Activated T-cell treated with anti-CD3 and anti-CD28 coated beads for 48 hours (primary cell): Measurements from ENCODE around the gene PHLDB2.

Experiments used
- DNase-seq: peaks from one replicate; pipeline ENCODE4 v3.0.0-alpha.2; 2020; ENCODE audit warnings: low read depth

The PHLDB2 gene

GRCh38 chr3:111999484-112000324 lies 140.6 kb downstream of the PHLDB2 start:
- no peak for DNase-seq

- DNase-seq = no peak
Observed at GRCh38 chr3:112000367-112000771, 141.3 kb downstream of the PHLDB2 start.

GRCh38 chr3:112000966-112001365 lies 141.9 kb downstream of the PHLDB2 start:
- DNase-seq = no peak

GRCh38 chr3:112001526-112001925 lies 142.5 kb downstream of the PHLDB2 start:
- no peak for DNase-seq

GRCh38 chr3:112002096-112002971 lies 143.3 kb downstream of the PHLDB2 start:
- DNase-seq = peak; percentile 34

GRCh38 chr3:112003321-112004080 lies 144.4 kb downstream of the PHLDB2 start:
- no peak for DNase-seq

DNA sequence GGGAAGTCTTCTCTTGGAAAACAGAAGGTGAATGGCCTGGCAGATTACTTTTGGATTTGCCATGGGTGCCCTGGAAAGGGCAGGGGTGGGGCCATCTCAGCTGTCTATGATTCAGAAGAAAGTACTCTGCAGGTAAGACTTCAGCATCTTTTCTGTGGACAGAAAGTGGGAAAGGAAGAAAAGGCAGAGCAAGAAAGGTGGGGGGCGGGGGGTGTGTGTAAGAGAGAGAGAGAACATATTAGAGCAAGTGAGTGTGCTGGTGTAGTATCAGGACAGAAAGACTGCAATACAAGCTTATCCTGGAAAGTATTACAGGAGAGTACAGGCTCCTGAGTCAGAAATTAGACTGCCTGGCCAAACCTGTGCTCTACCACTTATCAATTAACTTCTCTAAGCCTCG lies 145.1 kb downstream of the PHLDB2 start:
- no peak for DNase-seq

GRCh38 chr3:112004669-112005068 lies 145.6 kb downstream of the PHLDB2 start:
- DNase-seq = no peak

GRCh38 chr3:112005091-112005672 lies 146.1 kb downstream of the PHLDB2 start:
- no peak for DNase-seq

DNA sequence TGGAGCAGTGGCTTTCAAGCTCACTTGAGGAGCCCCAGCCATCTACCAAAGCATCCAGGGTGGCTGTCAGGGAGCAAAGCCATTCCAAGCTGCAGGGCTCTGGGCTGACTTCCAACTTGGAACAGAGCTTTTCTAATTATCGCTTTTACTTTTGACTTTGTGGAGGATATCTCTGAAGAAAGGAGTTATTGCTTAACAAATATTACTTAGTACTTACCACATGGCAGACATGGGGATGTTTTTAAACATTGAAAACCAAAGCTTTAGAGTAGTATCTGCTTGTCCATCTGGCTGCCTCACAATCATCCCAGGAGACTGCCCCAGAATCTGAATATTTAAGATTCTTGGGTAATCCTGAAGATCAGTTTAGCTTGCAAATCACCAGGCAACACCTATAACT lies 148.6 kb downstream of the PHLDB2 start:
- DNase-seq = no peak

DNA sequence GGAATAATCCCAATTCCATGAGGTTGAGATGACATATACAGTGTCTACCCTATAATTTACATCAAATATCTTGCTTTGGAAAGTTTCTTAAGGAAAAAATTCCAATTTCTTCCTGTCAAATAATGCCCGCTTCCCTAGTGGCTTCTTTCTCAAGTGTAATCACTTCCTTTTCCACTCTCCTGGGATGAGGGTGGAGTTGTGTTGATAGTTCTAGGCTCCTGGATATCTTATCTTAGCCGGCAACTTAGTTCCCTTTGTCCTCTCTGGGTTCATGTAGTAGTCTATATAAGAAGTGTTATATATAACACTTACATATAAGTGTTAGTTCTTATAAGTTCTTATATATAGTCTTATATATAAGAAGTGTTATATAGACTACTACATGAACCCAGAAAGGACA lies 150.6 kb downstream of the PHLDB2 start:
- DNase-seq = no peak

- no peak for DNase-seq
Observed at GRCh38 chr3:112010636-112011035, 151.6 kb downstream of the PHLDB2 start.

- DNase-seq = no peak
Observed at GRCh38 chr3:112011376-112011940, 152.4 kb downstream of the PHLDB2 start.

GRCh38 chr3:112012205-112012992 lies 153.3 kb downstream of the PHLDB2 start:
- no peak for DNase-seq

- peak; percentile 53 for DNase-seq
Observed at GRCh38 chr3:112013058-112013783, 154.2 kb downstream of the PHLDB2 start.

- no peak for DNase-seq
Observed at GRCh38 chr3:112013784-112014143, 154.7 kb downstream of the PHLDB2 start.

DNA sequence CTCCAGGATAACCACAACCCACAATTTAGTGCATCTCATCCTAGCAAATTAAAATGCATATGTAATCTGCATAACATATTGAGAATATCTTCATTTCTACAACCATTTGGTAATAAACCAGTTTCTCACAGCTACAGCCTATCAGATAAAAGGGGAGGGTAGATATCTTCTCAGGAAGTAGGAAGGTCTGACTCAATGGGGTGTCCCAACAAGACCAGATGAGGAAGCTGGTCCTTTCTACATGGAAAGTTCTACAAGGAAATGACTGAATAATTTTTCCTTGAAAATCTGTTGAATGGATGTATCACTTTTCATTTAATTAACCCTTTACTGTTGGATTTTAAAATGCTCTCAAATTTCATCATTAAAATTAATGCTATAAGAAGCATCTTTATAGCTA lies 158.0 kb downstream of the PHLDB2 start:
- DNase-seq = no peak

GRCh38 chr3:112018712-112019111 lies 159.6 kb downstream of the PHLDB2 start:
- DNase-seq = no peak

DNA sequence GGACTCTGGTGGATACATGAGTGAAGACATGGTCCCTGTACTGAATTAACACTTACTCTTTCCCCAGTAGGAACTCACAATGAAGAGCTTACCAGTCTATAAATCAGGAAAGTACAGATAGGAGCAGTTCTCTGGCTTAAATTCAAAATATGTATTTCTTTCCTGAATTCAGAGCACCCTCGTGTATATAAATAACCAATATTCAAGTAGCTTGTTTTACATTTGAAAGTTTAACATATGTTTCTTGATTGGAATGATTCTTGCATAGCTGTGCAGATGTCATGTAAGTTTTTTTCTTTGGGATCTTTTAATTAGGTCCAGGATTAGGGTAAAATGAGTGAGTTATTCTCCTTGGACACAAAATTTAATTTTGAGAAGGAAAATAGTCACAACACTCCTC lies 160.7 kb downstream of the PHLDB2 start:
- DNase-seq = no peak

DNA sequence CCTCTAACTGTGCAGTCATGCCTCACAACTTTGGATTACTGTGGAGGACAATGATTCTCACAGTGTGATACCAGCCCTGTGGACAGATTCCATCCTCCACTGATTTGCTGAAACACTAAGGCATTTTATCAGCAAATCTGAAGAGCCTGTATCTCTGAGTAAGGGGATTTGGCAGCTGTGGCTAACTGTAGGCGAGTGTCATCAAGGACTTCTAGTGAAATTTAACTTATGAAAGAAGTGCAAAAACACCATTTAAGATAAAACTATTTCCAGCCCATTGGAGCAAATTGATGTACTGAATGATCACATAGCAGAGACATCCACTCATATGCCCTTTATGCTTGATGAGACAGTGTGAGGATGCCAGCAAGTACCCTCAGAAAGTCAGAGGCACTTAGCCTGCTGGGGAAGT lies 161.6 kb downstream of the PHLDB2 start:
- no peak for DNase-seq
